Thymus (tissue), 11 donors: ENCODE results near the gene CLIC1. TPM values are rescaled to one million over a fixed set of nuclear protein-coding genes. Genes with fewer than 3 reads are reported as not detected.
A peak's percentile ranks its signal among the peaks of the same experiment; 100 is the strongest.

Experiments
- DNase-seq, 9 donors: peaks; one replicate each; pipeline ENCODE4 v3.0.0-alpha.2; 2013; ENCODE audit warnings: low spot score in 9 of 9, low read depth in 6 of 9, missing footprints in 1 of 9
- H3K27ac ChIP-seq, 2 donors: one replicate each; pipeline ENCODE4 v1.5.1; 2013; ENCODE audit warnings: control low read depth in 1 of 2, low read depth in 1 of 2, low read length in 1 of 2, mild to moderate bottlenecking in 1 of 2, moderate library complexity in 1 of 2
- H3K27me3 ChIP-seq, 2 donors: one replicate each; pipeline ENCODE4 v1.5.1; 2013; ENCODE audit warnings: low read length in 1 of 2; ENCODE audit not compliant: control insufficient read depth in 2 of 2, insufficient read depth in 1 of 2
- H3K36me3 ChIP-seq, 2 donors: one replicate each; pipeline ENCODE4 v1.5.1; 2013; ENCODE audit warnings: low read length in 1 of 2, mild to moderate bottlenecking in 1 of 2, moderate library complexity in 1 of 2; ENCODE audit not compliant: control insufficient read depth in 2 of 2, insufficient read depth in 2 of 2
- H3K4me1 ChIP-seq, 2 donors: one replicate each; pipeline ENCODE4 v1.5.1; 2013; ENCODE audit warnings: low read length in 2 of 2; ENCODE audit not compliant: control insufficient read depth in 2 of 2, insufficient read depth in 2 of 2
- H3K4me3 ChIP-seq, 2 donors: one replicate each; pipeline ENCODE4 v1.5.1; 2013; ENCODE audit warnings: low read length in 2 of 2, control low read depth in 1 of 2, mild to moderate bottlenecking in 1 of 2
- H3K9me3 ChIP-seq, 2 donors: one replicate each; pipeline ENCODE4 v1.5.1; 2013; ENCODE audit warnings: low read length in 1 of 2, mild to moderate bottlenecking in 1 of 2; ENCODE audit not compliant: control insufficient read depth in 2 of 2, insufficient read depth in 1 of 2
- WGBS: extraction: QIAGEN DNeasy Blood & Tissue Kit; methylation state at CpG from one replicate; pipeline ENCODE4 v1.1.7; 2013; 5-methylcytosine and 5-hydroxymethylcytosine counted together
- polyA plus RNA-seq: library from polyadenylated mRNA; stranded (reverse); fragments of 200-250 nt; gene quantifications from one replicate; pipeline ENCODE4 v1.2.3, GENCODE V29; 2013
- total RNA-seq: library from RNA; stranded (reverse); fragments of 120-200 nt; gene quantifications from one replicate; pipeline ENCODE4 v1.2.4, GENCODE V29; 2013
- donor health status: healthy.

CLIC1 gene
- total and polyA plus RNA-seq, 2 donors, result 337 to 431 TPM

DNA sequence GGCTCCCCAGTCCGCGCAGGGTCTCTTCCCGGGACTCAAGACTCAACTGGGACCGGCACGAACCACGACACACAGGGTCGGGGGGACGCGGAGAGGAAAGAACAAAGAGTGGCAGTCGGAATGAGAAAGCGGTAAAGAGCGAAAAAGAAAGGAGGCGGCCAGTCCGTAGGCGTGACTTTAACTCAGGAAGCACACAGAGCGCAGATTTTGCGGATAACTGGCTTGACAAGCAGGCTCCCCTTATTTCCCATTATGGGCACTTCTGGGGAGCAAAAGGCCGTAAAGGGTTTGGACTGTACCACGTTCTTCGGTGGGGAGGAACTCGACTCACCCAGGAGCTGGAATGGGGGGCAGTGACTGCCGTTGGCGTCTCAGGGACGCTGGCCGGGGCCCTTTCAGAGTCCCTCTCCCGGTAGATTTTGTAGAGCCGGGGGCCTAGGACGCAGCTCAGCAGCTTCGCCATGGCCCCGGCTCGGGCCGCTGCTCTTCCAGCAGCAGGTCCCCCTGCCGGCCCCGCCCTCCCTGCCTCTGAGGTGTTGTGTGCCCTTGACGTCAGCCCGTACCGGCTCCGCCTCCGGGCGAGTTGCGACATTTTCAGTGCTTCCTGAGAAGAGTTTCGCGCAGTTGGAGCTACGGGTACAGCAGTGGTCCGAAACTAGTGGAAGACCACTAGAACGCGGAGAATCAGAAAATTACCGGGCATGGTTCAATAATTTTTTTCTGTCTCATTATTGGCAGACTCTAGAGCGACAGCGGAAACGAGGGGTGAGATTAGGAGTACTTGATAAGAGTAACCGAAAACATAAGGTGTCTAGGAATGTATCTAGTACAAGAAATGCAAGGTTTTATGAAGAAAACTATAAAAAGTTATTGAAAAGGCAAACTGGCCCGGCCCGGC is 33.3 kb downstream of the CLIC1 start, which contains the start of gene ABHD16A:
ABHD16A (minus strand) TSS at position 506 of the 898 bp plus-strand sequence; CDS start at position 463, 43 bp downstream.
- Histone ChIP-seq H3K4me3 (peak within 1 kb of the TSS; percentile 88 to 94), H3K27ac (peak within 1 kb of the TSS; percentile 98 to 100), H3K27me3 (no peaks in the 10 kb centered on the region), H3K4me1 (peaks cover 15 to 18% of the 10 kb centered on the region in 2 donors), H3K9me3 (peaks cover 0 to 5% of the 10 kb centered on the region in 2 donors), H3K36me3 (peaks cover 20 to 29% of the 10 kb centered on the region in 2 donors)
- DNase-seq, result peak; percentile 96 to 99 (median 97)
- WGBS, result 1% methylated on average over 54 of the region's 54 CpGs

DNA sequence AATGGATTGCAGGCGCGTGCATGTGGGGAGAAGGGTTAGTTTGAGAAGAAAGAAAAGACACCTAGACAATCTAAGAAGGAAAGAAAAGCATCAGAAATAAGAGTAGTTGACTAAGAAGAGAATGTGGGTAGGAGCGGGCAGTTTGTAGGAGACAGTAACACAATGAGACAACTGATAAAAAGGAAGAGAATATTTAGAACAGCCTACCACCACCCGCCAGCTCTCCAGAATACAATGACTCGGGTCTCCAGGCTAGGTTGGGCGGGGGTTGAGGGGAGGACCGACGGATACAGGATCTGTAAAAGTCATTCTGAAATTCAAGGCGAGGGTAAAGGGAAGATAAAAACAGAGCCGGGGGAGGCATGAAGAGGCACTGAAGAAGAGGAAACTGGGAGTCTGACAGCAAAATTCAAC is 33.9 kb downstream of the CLIC1 start:
- 2% methylated on average over 10 of the region's 10 CpGs for WGBS
- Histone ChIP-seq H3K4me1 (peaks cover 15 to 19% of the 10 kb centered on the region in 2 donors), H3K4me3 (peak overlapping the region; percentile 88 to 94)

DNA sequence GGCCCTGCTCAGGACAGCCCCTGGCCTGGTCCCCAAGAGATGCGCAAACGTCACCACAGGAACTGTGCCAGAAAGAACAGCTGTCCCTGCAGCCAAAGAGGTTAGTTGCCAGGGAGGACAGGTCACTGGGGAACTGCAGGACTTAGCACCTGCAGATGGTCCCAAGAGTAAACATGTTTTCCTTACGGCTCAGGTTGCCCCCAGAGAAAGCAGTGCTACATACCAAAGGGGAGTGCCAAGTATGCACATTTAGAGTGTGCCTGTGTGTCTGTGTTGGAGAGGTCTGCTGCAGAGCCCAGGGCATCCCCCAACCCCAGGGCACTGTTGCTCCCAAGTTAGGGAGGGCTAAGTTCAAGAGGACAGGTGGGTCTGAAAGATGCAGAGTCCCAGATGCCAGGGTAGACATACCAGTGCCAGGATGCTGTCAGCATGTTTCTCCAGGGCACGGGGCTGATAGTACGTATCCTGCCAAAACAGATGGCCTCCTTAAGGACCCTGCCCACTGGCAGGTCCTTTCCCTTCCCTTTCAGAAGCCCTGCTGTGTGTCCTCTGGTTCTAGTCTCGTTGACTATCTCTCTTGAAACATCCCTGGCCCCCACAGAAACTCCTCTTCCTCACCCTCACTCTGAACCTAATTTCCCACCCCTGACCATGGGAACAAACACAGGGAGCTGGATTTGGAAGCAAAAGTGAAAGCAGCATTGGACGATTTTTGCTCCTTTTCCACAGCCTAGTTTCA is 34.5 kb downstream of the CLIC1 start:
- Histone ChIP-seq H3K4me3 (peak overlapping the region; percentile 88 to 94), H3K27ac (peak overlapping the region; percentile 8 to 98), H3K9me3 (peaks cover 0 to 5% of the 10 kb centered on the region in 2 donors), H3K36me3 (peaks cover 21 to 33% of the 10 kb centered on the region in 2 donors), H3K27me3 (no peaks in the 10 kb centered on the region), H3K4me1 (peaks cover 15 to 21% of the 10 kb centered on the region in 2 donors)
- DNase-seq, result no peak
- WGBS, result 56% methylated on average over 7 of the region's 7 CpGs

More for the DNA sequence above, 33.9 kb downstream of the CLIC1 start:
- peak overlapping the region; percentile 98 to 100 for H3K27ac ChIP-seq
- H3K36me3 ChIP-seq, result peaks cover 20 to 29% of the 10 kb centered on the region in 2 donors
- H3K27me3 ChIP-seq, result no peaks in the 10 kb centered on the region
- no peak for DNase-seq
- H3K9me3 ChIP-seq, result peaks cover 0 to 5% of the 10 kb centered on the region in 2 donors

GRCh38 chr6:31700740-31701401 is 35.5 kb downstream of the CLIC1 start:
- no peak overlapping the region for H3K27ac ChIP-seq
- H3K9me3 ChIP-seq, result peaks cover 0 to 5% of the 10 kb centered on the region in 2 donors
- WGBS, result 98% methylated on average over 5 of the region's 5 CpGs
- DNase-seq, result no peak
- H3K27me3 ChIP-seq, result no peaks in the 10 kb centered on the region
- H3K36me3 ChIP-seq, result peaks cover 25 to 40% of the 10 kb centered on the region in 2 donors
- H3K4me3 ChIP-seq, result no peak overlapping the region
- H3K4me1 ChIP-seq, result peaks cover 15 to 21% of the 10 kb centered on the region in 2 donors

DNA sequence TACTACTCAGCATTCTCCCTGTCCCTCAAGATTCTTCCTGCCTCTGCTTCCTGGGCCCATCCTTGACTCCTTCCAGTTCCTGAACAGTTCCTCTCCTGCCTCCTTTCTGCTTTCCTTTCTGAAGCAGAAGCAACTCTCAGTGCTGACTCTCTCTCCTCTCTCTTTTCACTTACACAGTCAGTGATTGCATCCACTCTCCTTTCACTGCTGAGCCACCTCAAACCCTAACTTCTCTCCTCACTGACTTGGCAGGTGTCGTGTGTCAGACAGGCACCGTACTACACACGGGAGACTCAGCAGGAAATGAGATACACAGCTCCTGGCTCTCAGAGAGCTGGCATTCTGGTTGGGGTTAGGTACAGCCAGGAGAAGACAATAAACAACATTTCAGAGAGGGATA is 38.8 kb downstream of the CLIC1 start:
- H3K36me3 ChIP-seq, result peaks cover 50 to 66% of the 10 kb centered on the region in 2 donors
- H3K9me3 ChIP-seq, result no peaks in the 10 kb centered on the region
- no peak overlapping the region for H3K4me3 ChIP-seq
- DNase-seq, result peak in 1 of 9 donors; percentile 28
- no peaks in the 10 kb centered on the region for H3K27me3 ChIP-seq
- H3K27ac ChIP-seq, result no peak overlapping the region
- 77% methylated on average over 3 of the region's 3 CpGs for WGBS
- H3K4me1 ChIP-seq, result peaks cover 10 to 13% of the 10 kb centered on the region in 2 donors

DNA sequence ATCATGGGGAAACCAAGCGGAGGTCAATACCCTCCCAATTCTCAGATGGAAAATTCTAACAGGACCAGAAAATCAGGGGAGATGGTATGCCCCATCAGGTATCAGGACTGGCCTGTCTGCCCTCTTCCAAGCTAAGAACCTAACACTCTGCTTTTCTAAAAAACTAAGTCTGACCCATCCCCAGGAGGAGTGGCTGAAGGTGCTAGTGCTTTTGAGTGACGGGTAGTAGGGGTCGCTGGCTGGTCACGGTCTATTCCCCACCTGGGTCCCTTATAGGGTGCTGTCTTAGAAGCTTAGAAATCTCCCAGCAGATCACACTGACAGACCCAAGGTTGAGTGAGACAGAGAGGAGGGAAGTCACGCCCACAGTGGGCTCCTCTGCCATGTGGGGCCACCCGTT is 42.8 kb downstream of the CLIC1 start:
- DNase-seq, result no peak
- WGBS, result 98% methylated on average over 6 of the region's 6 CpGs
- no peaks in the 10 kb centered on the region for H3K27me3 ChIP-seq

DNA sequence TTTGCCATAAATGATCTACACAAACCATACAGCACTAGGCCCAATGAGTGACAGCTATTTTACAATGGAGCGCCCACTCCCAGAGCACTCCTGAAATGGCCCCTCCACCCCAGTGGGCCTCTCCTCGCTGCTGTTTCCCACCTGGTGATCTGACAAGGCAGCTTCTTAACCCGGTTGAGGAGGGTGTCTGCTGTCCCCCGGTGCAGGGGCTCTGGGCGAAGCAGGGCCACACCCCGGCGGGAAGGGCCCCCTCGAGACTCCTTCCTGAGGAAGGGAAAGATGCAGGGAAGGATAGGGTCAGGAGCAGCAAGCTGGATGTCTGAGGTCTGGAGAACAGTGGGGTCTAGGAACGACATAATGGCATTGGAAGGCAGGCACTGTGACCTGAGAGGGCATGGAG is 43.4 kb downstream of the CLIC1 start:
- H3K9me3 ChIP-seq, result no peaks in the 10 kb centered on the region
- DNase-seq, result no peak
- H3K4me1 ChIP-seq, result peaks cover 0 to 3% of the 10 kb centered on the region in 2 donors
- H3K27ac ChIP-seq, result no peak overlapping the region
- H3K4me3 ChIP-seq, result no peak overlapping the region
- 97% methylated on average over 9 of the region's 9 CpGs for WGBS
- H3K27me3 ChIP-seq, result no peaks in the 10 kb centered on the region
- peaks cover 75 to 81% of the 10 kb centered on the region in 2 donors for H3K36me3 ChIP-seq

More for the DNA sequence above, 42.8 kb downstream of the CLIC1 start:
- Histone ChIP-seq H3K4me1 (peaks cover 0 to 3% of the 10 kb centered on the region in 2 donors), H3K27ac (no peak overlapping the region), H3K36me3 (peaks cover 70 to 77% of the 10 kb centered on the region in 2 donors), H3K4me3 (no peak overlapping the region), H3K9me3 (no peaks in the 10 kb centered on the region)

DNA sequence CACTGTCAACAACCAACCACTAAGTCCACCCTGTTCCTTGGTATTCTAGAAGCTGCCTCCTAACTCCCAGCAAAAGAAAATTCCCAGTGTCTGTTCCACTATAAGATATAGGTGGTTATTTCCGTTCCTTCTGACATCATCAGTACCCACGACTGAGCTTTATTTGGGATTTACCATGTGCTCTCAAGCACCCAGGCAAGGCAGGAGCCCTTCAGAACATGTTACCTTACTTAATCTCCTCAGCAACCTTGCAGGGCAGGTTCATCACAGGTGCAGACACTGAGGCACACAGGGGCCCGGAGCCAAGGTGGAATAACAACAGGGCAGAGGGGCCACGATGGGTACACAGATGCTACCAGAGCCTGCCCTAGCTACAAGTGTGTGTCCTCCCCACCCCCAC is 44.0 kb downstream of the CLIC1 start:
- H3K36me3 ChIP-seq, result peaks cover 80 to 86% of the 10 kb centered on the region in 2 donors
- no peak for DNase-seq
- no peak overlapping the region for H3K27ac ChIP-seq
- H3K4me1 ChIP-seq, result peaks cover 0 to 2% of the 10 kb centered on the region in 2 donors
- no peaks in the 10 kb centered on the region for H3K9me3 ChIP-seq
- no peak overlapping the region for H3K4me3 ChIP-seq
- no peaks in the 10 kb centered on the region for H3K27me3 ChIP-seq
- WGBS, result 97% methylated on average over 4 of the region's 4 CpGs
